H1 (cell line): ENCODE measurements around the gene UFSP2. TPM values are rescaled to one million over a fixed set of nuclear protein-coding genes. Genes with fewer than 3 reads are reported as not detected.

ENCODE experiments used
- CTCF ChIA-PET: fragments of 300-600 bp; sonication (Branson Sonifier 250); formaldehyde crosslinking; loops from one replicate; lab custom pipeline; 2021; ENCODE audit not compliant: partially characterized antibody; lab: Charles Lee
- POLR2A ChIA-PET: fragments of 300-600 bp; sonication (Branson Sonifier 250); formaldehyde crosslinking; loops from one replicate; lab custom pipeline; 2021; ENCODE audit warnings: inconsistent platforms; ENCODE audit not compliant: partially characterized antibody; lab: Charles Lee
- DNase-seq, 2 experiments: peaks; one replicate each; pipeline versions ENCODE4 v3.0.0 to v3.0.0-alpha.2; 2010 to 2022; ENCODE audit warnings: low spot score in 2 of 2, low read depth in 1 of 2, mixed read lengths in 1 of 2
- FAIRE-seq: peaks from 2 replicates; lab custom pipeline; 2011; peaks lifted over from hg19 to GRCh38; lab: Jason Lieb, UNC
- H2AFZ ChIP-seq: 2 replicates; pipeline ENCODE4 v1.8.1; 2012; ENCODE audit warnings: low read length, inconsistent platforms
- H2AK5ac ChIP-seq: 2 replicates; pipeline ENCODE4 v1.6.1; 2013; ENCODE audit warnings: low read depth, low read length
- H2BK120ac ChIP-seq: replicated peaks from 2 replicates; pipeline ENCODE3; 2013; ENCODE audit warnings: low read depth, low read length, inconsistent platforms
- H2BK12ac ChIP-seq: 2 replicates; pipeline ENCODE4 v1.6.1; 2013; ENCODE audit warnings: low read depth, low read length
- H2BK15ac ChIP-seq: 2 replicates; pipeline ENCODE4 v1.6.1; 2013; ENCODE audit warnings: low read length
- H2BK20ac ChIP-seq: 2 replicates; pipeline ENCODE4 v1.6.1; 2013; ENCODE audit warnings: low read length
- H2BK5ac ChIP-seq: 2 replicates; pipeline ENCODE4 v1.6.1; 2013; ENCODE audit warnings: low read depth, low read length
- H3K14ac ChIP-seq: 2 replicates; pipeline ENCODE4 v1.6.1; 2013; ENCODE audit warnings: inconsistent platforms; ENCODE audit not compliant: insufficient read length
- H3K18ac ChIP-seq: 2 replicates; pipeline ENCODE4 v1.6.1; 2013; ENCODE audit warnings: low read length; ENCODE audit errors: extremely low read depth
- H3K23ac ChIP-seq: 2 replicates; pipeline ENCODE4 v1.6.1; 2013; ENCODE audit warnings: inconsistent platforms; ENCODE audit not compliant: insufficient read length
- H3K23me2 ChIP-seq: 2 replicates; pipeline ENCODE4 v1.6.1; 2013; ENCODE audit warnings: low read depth, low read length
- H3K27ac ChIP-seq: 2 replicates; pipeline ENCODE4 v1.6.1; 2011; ENCODE audit warnings: low read depth, low read length, inconsistent platforms
- H3K27me3 ChIP-seq, 4 experiments: replicated peaks in 1 of 4; 1 replicate in 1 of 4; 2 replicates in 3 of 4; pipeline versions ENCODE4 v1.6.1 to v1.8.1; 2011 to 2013; ENCODE audit warnings: low read length in 3 of 4, mild to moderate bottlenecking in 3 of 4, inconsistent platforms in 2 of 4, mixed read lengths in 2 of 4, moderate library complexity in 1 of 4; ENCODE audit not compliant: control insufficient read depth in 3 of 4, insufficient read depth in 3 of 4; ENCODE audit errors: extremely low read depth in 1 of 4
- H3K36me3 ChIP-seq, 4 experiments: 2 replicates each; pipeline versions ENCODE4 v1.6.1 to v1.8.1; 2011 to 2013; ENCODE audit warnings: mild to moderate bottlenecking in 4 of 4, low read length in 3 of 4, moderate library complexity in 2 of 4, control low read depth in 1 of 4, inconsistent platforms in 1 of 4; ENCODE audit not compliant: insufficient read depth in 4 of 4, control insufficient read depth in 2 of 4
- H3K4ac ChIP-seq: replicated peaks from 2 replicates; pipeline ENCODE3; 2013; ENCODE audit warnings: low read length, low read depth, mixed read lengths, inconsistent platforms; ENCODE audit not compliant: insufficient read length
- H3K4me1 ChIP-seq, 4 experiments: replicated peaks in 1 of 4; 1 replicate in 1 of 4; 2 replicates in 3 of 4; pipeline versions ENCODE4 v1.6.1 to v1.8.1; 2011 to 2013; ENCODE audit warnings: low read length in 3 of 4, inconsistent platforms in 2 of 4, mixed read lengths in 1 of 4; ENCODE audit not compliant: insufficient read depth in 4 of 4, control insufficient read depth in 3 of 4
- H3K4me2 ChIP-seq, 2 experiments: 2 replicates each; pipeline versions ENCODE4 v1.6.1 to v1.8.1; 2011 to 2013; ENCODE audit warnings: low read depth in 2 of 2, low read length in 2 of 2, control low read depth in 1 of 2, inconsistent platforms in 1 of 2, mild to moderate bottlenecking in 1 of 2; ENCODE audit not compliant: insufficient read depth in 1 of 2
- H3K4me3 ChIP-seq, 4 experiments: fragments of 200-600, 300-600 bp in 1 of 4; sonication (generic), shearing (Covaris generic), sonication (Bioruptor Twin) in 1 of 4; 2 replicates each; pipeline versions ENCODE4 v1.5.1 to v1.8.1; 2011 to 2016; ENCODE audit warnings: low read length in 4 of 4, low read depth in 3 of 4, control low read depth in 2 of 4, inconsistent platforms in 2 of 4, mild to moderate bottlenecking in 2 of 4, mixed read lengths in 1 of 4, moderate library complexity in 1 of 4; ENCODE audit not compliant: insufficient read depth in 2 of 4; ENCODE audit errors: extremely low read depth in 1 of 4
- H3K56ac ChIP-seq: replicated peaks from 2 replicates; pipeline ENCODE3; 2013; ENCODE audit warnings: low read depth, mild to moderate bottlenecking, mixed read lengths, low read length, inconsistent platforms; ENCODE audit not compliant: insufficient read length
- H3K79me1 ChIP-seq: 2 replicates; pipeline ENCODE4 v1.6.1; 2013; ENCODE audit warnings: low read depth, low read length, control low read depth
- H3K79me2 ChIP-seq, 2 experiments: 2 replicates each; pipeline versions ENCODE4 v1.6.1 to v1.8.1; 2012 to 2013; ENCODE audit warnings: low read length in 2 of 2, mild to moderate bottlenecking in 2 of 2, inconsistent platforms in 1 of 2; ENCODE audit not compliant: insufficient read depth in 2 of 2, control insufficient read depth in 1 of 2
- H3K9ac ChIP-seq, 4 experiments: replicated peaks in 1 of 4; 1 replicate in 1 of 4; 2 replicates in 3 of 4; pipeline versions ENCODE4 v1.6.1 to v1.8.1; 2011 to 2013; ENCODE audit warnings: low read depth in 3 of 4, low read length in 3 of 4, control low read depth in 2 of 4, mild to moderate bottlenecking in 2 of 4, moderate library complexity in 2 of 4, inconsistent platforms in 1 of 4; ENCODE audit errors: extremely low read depth in 1 of 4
- H3K9me3 ChIP-seq, 2 experiments: 2 replicates each; pipeline versions ENCODE4 v1.6.1 to v1.8.1; 2012 to 2013; ENCODE audit warnings: mild to moderate bottlenecking in 2 of 2, moderate library complexity in 2 of 2, control low read depth in 1 of 2, inconsistent platforms in 1 of 2, low read depth in 1 of 2, low read length in 1 of 2, mixed read lengths in 1 of 2; ENCODE audit not compliant: insufficient read depth in 2 of 2
- H4K20me1 ChIP-seq, 2 experiments: replicated peaks in 1 of 2; 2 replicates each; pipeline versions ENCODE3 to v1.8.1; 2011 to 2013; ENCODE audit warnings: inconsistent platforms in 2 of 2, low read length in 2 of 2, mild to moderate bottlenecking in 1 of 2; ENCODE audit not compliant: insufficient read depth in 2 of 2, control insufficient read depth in 1 of 2
- H4K5ac ChIP-seq: 2 replicates; pipeline ENCODE4 v1.6.1; 2013; ENCODE audit warnings: low read length, low read depth, mixed read lengths, inconsistent platforms; ENCODE audit not compliant: insufficient read length
- H4K8ac ChIP-seq: 2 replicates; pipeline ENCODE4 v1.8.0; 2013; ENCODE audit warnings: mild to moderate bottlenecking, moderate library complexity, low read length, inconsistent platforms; ENCODE audit not compliant: insufficient read depth; ENCODE audit errors: extremely low read depth
- H4K91ac ChIP-seq: replicated peaks from 2 replicates; pipeline ENCODE3; 2013; ENCODE audit warnings: low read length, mixed read lengths, inconsistent platforms; ENCODE audit not compliant: insufficient read length
- CBX8 ChIP-seq: fragments of 300-800, 300-1000 bp; sonication (generic); IDR thresholded peaks from 2 replicates; pipeline ENCODE4 v1.7.1; 2016; ENCODE audit warnings: low read depth, low read length, borderline replicate concordance
- EGR1 ChIP-seq: IDR thresholded peaks from 2 replicates; pipeline ENCODE4 v1.6.1; 2011; ENCODE audit warnings: low read depth, low read length, borderline replicate concordance
- KDM1A ChIP-seq: fragments of 200-600, 300-600 bp; sonication (generic); IDR thresholded peaks from 2 replicates; pipeline ENCODE4 v1.7.1; 2016; ENCODE audit warnings: mild to moderate bottlenecking, low read length, borderline replicate concordance
- MAFK ChIP-seq: IDR thresholded peaks from 2 replicates; pipeline ENCODE4 v1.6.1; 2012; ENCODE audit warnings: low read depth, mild to moderate bottlenecking, improper control_type of control experiment, low read length
- POU5F1 ChIP-seq: IDR thresholded peaks from 2 replicates; pipeline ENCODE4 v1.6.1; 2011; ENCODE audit warnings: low read depth, mild to moderate bottlenecking, low read length, moderate library complexity
- RAD21 ChIP-seq, 2 experiments: IDR thresholded peaks in 1 of 2; conservative IDR thresholded peaks in 1 of 2; 2 replicates each; pipeline ENCODE4 v1.6.1; 2011; ENCODE audit warnings: low read depth in 2 of 2, low read length in 2 of 2, improper control_type of control experiment in 1 of 2, inconsistent platforms in 1 of 2, mild to moderate bottlenecking in 1 of 2, moderate library complexity in 1 of 2
- SP1 ChIP-seq: IDR thresholded peaks from 2 replicates; pipeline ENCODE4 v1.6.1; 2011; ENCODE audit warnings: low read depth, low read length
- SUZ12 ChIP-seq: fragments of 200-600 bp; sonication (generic); IDR thresholded peaks from 2 replicates; pipeline ENCODE4 v1.6.1; 2012; ENCODE audit warnings: mild to moderate bottlenecking, inconsistent platforms, low read length, moderate library complexity, mixed read lengths
- TAF7 ChIP-seq: optimal IDR thresholded peaks from 2 replicates; pipeline ENCODE3; 2011; ENCODE audit warnings: low read depth, mild to moderate bottlenecking, inconsistent platforms, low read length, moderate library complexity, borderline replicate concordance
- TEAD4 ChIP-seq: IDR thresholded peaks from 2 replicates; pipeline ENCODE4 v1.6.1; 2012; ENCODE audit warnings: low read depth, low read length, inconsistent platforms, mixed read lengths
- WGBS, 2 experiments: shearing (Covaris generic) in 1 of 2; methylation state at CpG; one replicate each; pipeline versions ENCODE4 v1.1.6 to v1.1.7; 2013 to 2015; ENCODE audit warnings: low lambda C conversion rate in 2 of 2, mixed read lengths in 2 of 2, inconsistent platforms in 1 of 2, low coverage in 1 of 2, missing lambda C conversion rate in 1 of 2; ENCODE audit not compliant: insufficient replicate concordance in 2 of 2, insufficient coverage in 1 of 2, insufficient read length in 1 of 2; ENCODE audit errors: extremely low coverage in 1 of 2, missing lambda C conversion rate in 1 of 2; 5-methylcytosine and 5-hydroxymethylcytosine counted together
- polyA plus RNA-seq, 7 experiments: library from polyadenylated mRNA; depleted of rRNA in 3 of 7; stranded (reverse) in 5 of 7; unstranded in 2 of 7; fragments of >200 nt in 5 of 7; fragments of 200-250 nt in 2 of 7; gene quantifications; 1 replicate in 5 of 7; 2 replicates in 1 of 7; 4 replicates in 1 of 7; pipeline versions ENCODE4 v1.2.1 to v1.2.3, GENCODE V29; 2011 to 2013; ENCODE audit warnings: missing spikeins in 2 of 7, mixed read lengths in 2 of 7
- total RNA-seq: library from RNA; stranded (reverse); fragmentation: NEBNext Ultra II Directional; extraction: Animal tissue kit (Norgen Biotek cat#: 25700); gene quantifications from 2 replicates; pipeline ENCODE4 v1.2.1, GENCODE V29; 2021
- TF ChIP-seq, protein P1 (sequence below): IDR thresholded peaks from 2 replicates; pipeline ENCODE4 v1.6.1; 2011; ENCODE audit warnings: low read length, improper control_type of control experiment
- TF ChIP-seq, protein P2 (sequence below): IDR thresholded peaks from 2 replicates; pipeline ENCODE4 v1.6.1; 2011; ENCODE audit warnings: low read depth, mild to moderate bottlenecking, low read length; ENCODE audit not compliant: insufficient read depth

Gene UFSP2
- total and polyA plus RNA-seq, 2 of the 8 experiments (the other 6 are each of a cell fraction or from before 2014, with no cell fraction given), result 22.9 to 26.0 TPM

DNA sequence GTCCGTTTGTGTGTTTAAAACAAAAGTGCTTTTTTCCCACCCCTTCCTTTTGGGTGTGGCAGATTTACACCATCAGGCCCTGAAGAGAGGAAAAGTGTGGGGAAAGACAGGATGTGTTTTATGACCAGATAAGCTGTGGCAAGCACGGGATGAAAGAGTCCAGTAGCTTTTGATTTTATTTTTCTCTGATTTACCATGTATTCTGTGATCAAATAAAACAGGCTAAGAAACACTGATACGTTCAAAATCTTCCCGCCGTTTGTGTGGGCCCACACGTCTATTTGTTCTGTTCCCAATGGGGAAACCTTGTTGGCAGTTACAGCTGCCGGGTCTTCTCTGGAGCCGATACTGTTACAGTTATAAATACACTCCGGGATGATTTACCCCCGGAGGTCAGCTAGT, 40.8 kb downstream of the UFSP2 start:
- H2BK5ac ChIP-seq, result no peak overlapping the region
- no peak overlapping the region for H2BK120ac ChIP-seq
- no peak overlapping the region for H2BK20ac ChIP-seq
- H3K4me3 ChIP-seq, result no peak overlapping the region
- H4K20me1 ChIP-seq, result no peaks in the 10 kb centered on the region
- no peak overlapping the region for H3K14ac ChIP-seq
- no peak for FAIRE-seq
- H3K36me3 ChIP-seq, result peaks cover 0 to 4% (median 0%) of the 10 kb centered on the region in 4 experiments; a peak in 1 of 8 replicates
- H3K23me2 ChIP-seq, result no peaks in the 10 kb centered on the region; the same call in 1 of the 2 replicates
- H2BK12ac ChIP-seq, result no peak overlapping the region
- H3K79me2 ChIP-seq, result no peaks in the 10 kb centered on the region
- no peaks in the 10 kb centered on the region for H3K79me1 ChIP-seq
- POLR2A ChIA-PET, result interaction anchor here (1.2 to 5.5 kb wide), 2 partner anchors 12 to 20 kb away, joined by 4 to 25 read pairs; partner anchors contain the start of genes ANKRD37 and LRP2BP
- no peak overlapping the region for H2AK5ac ChIP-seq
- peaks cover 0 to 7% of the 10 kb centered on the region in 2 experiments; a peak in 1 of 4 replicates for H3K9me3 ChIP-seq
- H3K23ac ChIP-seq, result no peak overlapping the region
- no peak overlapping the region for H3K4me2 ChIP-seq
- H3K27me3 ChIP-seq, result no peaks in the 10 kb centered on the region
- no peak overlapping the region for H2BK15ac ChIP-seq
- H3K56ac ChIP-seq, result no peak overlapping the region
- H3K4me1 ChIP-seq, result peaks cover 0 to 3% (median 0%) of the 10 kb centered on the region in 4 experiments; a peak in 1 of 7 replicates
- no peak overlapping the region for H4K5ac ChIP-seq
- no peak overlapping the region for H3K4ac ChIP-seq
- no peak overlapping the region for H3K18ac ChIP-seq
- no peak overlapping the region for H2AFZ ChIP-seq
- H4K8ac ChIP-seq, result no peak overlapping the region
- DNase-seq, result no peak
- no peak overlapping the region for H3K9ac ChIP-seq
- no peak overlapping the region for H4K91ac ChIP-seq
- CTCF ChIA-PET, result interaction anchor here (0.7 kb wide), 1 partner anchor 65 kb away, joined by 3 read pairs; no protein-coding TSS in a partner anchor
- H3K27ac ChIP-seq, result no peak overlapping the region
- 88% methylated on average over 10 of the region's 10 CpGs; no CpG with 5 or more reads in 1 of the 2 experiments for WGBS, 2 experiments
- TF ChIP-seq, protein P1, sequence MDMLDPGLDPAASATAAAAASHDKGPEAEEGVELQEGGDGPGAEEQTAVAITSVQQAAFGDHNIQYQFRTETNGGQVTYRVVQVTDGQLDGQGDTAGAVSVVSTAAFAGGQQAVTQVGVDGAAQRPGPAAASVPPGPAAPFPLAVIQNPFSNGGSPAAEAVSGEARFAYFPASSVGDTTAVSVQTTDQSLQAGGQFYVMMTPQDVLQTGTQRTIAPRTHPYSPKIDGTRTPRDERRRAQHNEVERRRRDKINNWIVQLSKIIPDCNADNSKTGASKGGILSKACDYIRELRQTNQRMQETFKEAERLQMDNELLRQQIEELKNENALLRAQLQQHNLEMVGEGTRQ, result no peak
- TF ChIP-seq SP1 (no peak), SUZ12 (no peak), TAF7 (no peak), POU5F1 (no peak), TEAD4 (no peak), KDM1A (no peak), EGR1 (no peak), RAD21 (IDR thresholded peaks at IDR 0.05 in 1 of 2, conservative IDR thresholded peaks at IDR 0.05 in 1 of 2; ENCODE audit: low read depth in 2 of 2, low read length in 2 of 2) (no peak), MAFK (no peak), CBX8 (no peak)
- TF ChIP-seq, protein P2, sequence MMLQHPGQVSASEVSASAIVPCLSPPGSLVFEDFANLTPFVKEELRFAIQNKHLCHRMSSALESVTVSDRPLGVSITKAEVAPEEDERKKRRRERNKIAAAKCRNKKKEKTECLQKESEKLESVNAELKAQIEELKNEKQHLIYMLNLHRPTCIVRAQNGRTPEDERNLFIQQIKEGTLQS, result no peak
